T-helper 9 cell (primary cell): Measurements from ENCODE around the gene RIOK1.
"Not testable (repeated sequence)": the region's sequence is repeated elsewhere in the genome, so short reads cannot be mapped to it uniquely, and the experiment has no call there.

ENCODE experiments used
- DNase-seq: peaks from one replicate; pipeline ENCODE4 v3.0.0-alpha.2; 2020

RIOK1 gene

DNA sequence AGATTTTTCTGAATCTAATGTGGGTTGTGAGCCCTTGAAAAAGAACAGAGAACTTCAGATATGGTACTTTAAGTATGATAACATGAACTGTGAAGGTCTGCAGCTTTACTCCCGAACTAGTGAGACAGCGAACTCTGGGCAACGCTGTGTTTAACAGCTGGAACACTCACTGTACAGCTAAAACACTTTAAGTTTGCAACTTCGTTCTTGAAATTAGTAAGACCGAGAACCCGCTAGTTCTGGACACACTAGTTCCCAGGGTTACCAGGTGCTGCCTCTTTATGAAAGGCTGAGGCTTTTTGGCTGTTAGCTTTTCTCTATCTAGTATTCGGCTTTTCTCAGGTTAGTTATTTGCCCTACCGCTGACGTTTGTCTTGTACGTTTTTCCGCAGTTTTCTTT, 52.9 kb downstream of the RIOK1 start:
- DNase-seq: no peak

DNA sequence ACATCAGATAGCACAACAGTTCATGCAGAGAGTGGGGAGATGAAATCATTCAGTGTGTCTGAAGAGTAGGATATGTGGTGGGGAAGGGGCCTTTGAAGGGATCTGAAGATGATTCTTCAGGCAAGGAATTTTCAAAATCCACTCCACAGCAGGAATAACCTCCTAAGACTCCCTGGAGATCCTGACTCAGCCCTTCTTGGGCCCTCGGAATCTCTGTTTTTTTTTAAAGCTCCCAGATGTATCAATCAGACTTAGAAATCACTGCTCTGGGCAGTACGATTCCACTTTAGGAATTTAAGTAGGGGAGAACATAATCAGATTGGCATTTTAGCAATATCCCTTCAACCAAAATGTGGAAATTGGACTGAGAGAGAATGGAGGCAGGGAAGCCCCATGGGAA, 55.5 kb downstream of the RIOK1 start:
- no peak for DNase-seq

DNA sequence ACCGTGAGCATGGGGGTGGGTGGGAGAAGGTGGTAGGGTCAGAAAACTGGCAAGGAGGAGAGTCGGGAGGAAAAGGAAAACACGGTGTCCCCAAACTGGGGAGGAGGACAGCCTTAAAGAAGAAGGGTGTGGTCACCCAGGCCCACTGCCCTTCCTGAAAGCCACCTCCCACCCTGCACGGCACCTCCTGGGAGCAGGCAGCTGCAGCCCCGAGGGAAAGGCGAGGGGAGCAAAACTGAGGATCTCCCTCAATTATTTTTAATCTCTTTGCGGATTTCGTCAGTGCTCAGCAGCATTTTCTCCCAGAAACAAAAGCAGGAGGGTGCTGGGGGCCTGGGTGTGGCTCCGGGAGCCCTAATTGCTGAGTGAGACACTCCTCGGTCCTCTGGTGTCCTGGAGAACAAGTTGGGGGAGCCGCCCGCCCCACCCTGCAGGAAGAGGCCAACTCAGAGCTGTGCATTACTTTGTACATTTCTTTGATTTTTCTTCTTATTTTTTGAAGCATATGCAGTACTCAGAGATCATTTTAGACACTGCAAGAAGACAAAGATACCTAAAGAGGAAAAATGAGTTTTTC, 56.4 kb downstream of the RIOK1 start:
- DNase-seq: no peak

DNA sequence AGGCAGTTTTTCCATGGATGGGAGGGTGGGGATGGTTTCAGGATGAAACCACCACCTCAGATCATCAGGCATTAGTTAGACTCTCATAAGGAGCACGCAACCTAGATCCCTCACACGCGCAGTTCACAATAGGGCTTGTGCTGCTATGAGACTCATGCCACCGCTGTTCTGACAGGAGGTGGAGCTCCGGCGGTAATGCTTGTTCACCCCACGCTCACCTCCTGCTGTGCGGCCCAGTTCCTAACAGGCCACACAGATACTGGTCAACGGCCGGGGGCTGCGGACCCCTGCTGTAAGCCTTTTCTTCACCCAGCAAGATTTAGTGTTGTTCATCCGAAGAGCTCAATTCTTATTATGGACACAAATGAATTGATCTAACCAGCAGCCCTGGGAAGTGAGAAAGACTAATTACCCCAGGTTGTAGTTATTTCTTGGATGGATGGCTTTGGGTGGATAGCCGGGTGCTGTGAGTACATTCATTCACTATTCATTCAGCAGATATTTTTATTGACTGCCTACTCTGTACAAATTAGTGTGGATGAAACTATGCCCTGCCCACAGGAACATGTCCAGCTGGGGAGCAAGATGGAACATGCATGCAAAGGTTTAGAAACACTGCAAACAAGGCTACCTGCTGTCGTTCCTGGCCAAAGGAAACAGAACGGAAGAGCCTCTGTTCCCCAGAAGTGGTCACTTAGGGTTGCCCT, 57.2 kb downstream of the RIOK1 start:
- no peak for DNase-seq

DNA sequence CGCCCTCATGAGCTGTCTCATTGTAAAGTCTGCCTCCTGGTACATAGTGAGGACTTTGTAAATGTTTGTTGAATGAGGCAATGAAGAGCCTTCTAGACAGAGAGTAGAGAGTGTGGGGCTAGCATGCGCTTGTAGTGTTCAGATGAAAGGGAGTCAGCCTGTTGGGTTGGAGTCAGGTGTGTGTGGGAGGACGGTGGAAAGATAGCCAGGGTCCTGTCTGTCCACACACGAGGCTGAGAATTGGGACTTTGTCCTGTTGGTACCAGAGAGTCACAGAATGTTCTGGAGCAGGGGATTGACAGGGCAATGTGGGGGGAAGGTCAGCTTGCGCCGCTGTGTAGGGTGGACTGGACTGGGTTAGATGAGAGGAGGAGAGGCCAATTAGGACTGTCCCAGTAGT, 58.6 kb downstream of the RIOK1 start:
- DNase-seq: no peak

DNA sequence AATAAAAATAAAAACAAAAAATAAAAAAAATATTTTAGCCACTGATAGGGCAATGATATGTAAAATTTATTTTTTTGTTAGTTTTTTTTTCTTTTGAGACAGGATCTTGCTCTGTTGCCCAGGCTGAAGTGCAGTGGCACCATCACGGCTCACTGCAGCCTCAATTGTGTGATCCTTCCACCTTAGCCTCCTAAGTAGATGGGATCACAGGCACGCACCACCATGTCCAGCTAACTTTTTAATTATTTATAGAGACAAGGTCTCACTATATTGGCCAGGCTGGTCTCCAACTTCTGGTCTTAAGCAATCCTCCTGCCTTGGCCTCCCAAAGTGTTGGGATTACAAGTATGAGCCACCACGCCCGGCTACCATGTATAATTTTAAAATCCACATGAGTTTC, 59.4 kb downstream of the RIOK1 start:
- no peak for DNase-seq

DNA sequence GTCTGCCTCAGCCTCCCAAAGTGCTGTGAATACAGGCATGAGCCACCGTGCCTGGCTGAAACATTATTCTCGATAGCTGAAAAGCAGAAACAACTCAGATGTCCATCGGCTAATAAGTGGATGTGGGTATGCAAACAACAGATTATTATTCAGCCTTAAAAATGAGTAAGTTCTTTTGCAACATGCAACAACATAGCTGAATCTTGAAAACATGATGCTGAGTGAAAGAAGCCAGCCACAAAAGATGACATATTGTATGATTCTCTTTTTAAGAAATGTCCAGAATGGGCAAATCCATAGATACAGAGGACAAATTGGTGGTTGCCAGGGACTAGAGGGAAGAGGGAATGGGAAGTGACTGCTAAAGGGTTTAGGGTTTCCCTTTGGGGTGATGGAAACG, 61.7 kb downstream of the RIOK1 start:
- no peak for DNase-seq

DNA sequence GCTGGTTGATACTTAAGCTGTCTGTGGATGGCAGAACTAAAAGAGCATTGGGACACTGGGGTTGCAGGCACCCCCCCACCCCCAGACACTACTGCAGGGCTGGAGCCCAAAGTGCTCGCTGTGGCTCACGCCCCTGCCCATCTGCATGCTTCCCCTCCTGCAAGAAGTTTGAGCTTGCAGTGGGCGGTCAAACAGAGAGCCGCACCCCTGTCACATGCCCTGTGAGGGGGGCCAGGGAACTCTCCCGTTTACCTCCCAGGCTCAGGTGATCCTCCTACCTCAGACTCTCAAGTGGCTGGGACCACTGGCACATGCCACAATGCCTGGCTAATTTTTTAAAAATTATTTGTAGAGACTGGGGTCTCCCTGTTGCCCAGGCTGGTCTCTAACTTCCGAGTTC, 63.3 kb downstream of the RIOK1 start:
- no peak for DNase-seq

DNA sequence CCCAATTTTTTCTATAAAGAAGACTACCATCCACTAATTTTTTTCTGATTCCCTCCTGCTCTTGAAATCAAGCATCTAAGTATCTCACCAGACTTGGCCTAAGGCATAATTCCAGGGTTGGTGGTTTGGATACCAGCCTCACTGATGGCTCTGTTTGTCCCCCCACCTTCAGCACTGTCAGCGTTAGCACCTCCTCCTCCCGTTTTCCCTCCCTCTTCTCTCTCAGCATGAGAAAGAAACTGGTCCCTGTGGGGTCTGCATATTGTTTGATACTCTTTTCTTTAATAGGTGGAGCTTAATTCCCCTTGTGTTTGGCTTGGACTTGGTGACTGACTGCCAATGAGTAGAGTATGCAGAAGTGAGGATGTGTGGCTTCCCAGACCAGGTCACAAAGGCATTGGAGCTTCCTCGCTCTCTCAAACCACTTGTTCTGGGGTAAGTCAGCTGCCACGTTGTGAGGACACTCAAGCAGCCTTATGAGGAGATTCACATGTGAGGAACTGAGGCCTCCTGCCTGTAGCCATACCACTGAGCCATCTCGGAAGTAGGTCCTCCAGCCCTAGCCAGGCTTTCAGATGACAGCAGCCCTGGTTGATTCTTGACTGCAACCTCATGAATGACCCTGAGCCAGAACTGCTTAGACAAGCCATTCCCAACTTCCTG, 65.2 kb downstream of the RIOK1 start:
- no peak for DNase-seq

DNA sequence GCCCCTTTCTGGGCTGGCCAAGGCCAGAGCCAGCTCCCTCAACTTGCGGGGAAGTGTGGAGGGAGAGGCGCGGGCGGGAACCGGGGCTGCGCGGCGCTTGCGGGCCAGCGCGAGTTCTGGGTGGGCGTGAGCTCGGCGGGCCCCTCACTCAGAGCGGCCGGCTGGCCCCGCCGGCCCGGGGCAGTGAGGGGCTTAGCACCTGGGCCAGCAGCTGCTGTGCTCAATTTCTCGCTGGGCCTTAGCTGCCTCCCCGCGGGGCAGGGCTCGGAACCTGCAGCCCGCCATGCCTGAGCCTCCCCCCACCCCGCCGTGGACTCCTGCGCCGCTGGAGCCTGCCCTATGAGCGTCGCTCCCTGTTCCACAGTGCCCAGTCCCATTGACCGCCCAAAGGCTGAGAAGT, 66.7 kb downstream of the RIOK1 start:
- not testable (repeated sequence) for DNase-seq

DNA sequence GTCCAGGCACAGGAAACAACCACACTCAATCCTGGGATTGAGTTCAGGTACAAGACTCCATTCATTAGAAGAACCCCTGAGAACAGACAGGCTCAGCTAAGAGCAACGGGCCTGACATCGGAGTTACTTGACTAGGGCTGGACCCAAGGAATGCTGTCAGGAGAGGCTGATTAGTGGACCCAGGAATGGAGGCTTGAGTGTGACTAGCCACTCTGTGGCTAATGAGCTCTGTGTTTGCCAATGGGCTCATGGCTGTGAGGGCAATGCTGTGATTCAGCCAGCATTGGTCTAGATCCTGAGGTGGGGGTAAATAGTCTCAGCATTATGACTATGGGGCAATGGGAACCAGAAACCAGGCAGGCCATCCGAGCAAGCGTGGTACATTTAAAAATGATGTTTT, 71.8 kb downstream of the RIOK1 start:
- DNase-seq: no peak

DNA sequence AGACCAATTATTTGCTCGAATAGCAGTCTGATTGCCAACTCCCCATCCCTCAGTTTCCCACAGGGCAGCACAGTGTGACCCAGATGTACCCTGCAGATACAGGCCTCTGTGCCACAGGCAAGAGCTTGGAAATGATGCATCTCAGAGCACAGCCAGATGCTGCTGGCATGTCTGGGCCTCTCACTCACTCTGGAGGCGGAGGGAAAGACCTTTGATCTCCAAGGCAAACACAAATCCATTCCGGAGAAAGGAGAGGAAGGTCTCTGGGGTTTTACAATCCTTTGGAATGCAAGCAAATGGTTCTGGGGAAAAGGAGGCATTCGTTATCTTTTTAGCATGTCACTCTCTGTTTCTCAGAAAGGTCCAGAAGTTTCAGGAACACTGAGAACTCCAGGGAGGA, 74.2 kb downstream of the RIOK1 start:
- no peak for DNase-seq

DNA sequence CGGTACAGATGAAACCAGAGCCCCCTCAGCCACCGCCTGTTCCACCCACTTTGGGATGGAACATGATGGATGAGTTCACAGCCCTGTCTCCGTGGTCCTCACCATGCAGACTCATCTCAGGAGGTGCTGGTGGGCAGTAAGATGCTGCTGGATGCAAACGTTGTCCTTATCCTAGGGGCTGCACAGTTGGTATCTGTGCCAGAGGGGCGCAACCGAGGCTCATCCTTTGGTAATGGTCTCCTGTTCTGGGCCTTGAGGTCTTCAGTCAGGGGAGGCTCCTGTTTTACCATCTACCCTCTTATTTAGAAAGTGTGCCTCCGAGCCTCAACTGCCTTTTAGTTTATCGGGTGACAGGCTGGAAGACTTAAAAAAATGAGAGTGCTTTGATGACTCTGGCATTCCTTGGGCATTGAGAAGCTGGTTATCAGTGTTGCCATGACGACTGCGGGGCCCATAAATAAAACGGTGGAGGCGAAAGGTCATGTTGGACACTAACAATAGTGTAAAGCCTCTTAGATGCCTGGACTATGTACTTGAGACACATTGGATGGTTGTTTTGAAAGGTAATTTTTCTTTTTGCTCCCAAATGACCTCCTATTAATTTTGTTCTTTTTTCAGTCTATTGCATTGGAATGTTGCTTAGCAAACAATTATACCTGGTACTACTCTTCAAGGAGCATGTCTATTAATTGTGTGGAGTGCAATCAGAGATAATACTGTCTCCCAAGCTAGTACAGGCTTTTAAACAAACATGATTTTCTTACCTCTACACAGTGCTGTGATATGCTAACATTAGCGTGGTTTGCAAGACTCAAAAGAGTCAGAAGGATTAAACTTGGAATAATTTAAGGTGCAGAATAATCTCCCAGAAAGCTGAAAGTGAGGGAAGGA, 77.6 kb downstream of the RIOK1 start:
- DNase-seq: no peak
